ENCODE measurements around the gene OR2B2.
A peak's percentile ranks its signal among the peaks of the same experiment; 100 is the strongest.

Gene OR2B2

GRCh38 chr6:27866357-27867050 lies 45.7 kb downstream of the OR2B2 start:
- peak; percentile 82 for DNase-seq

- DNase-seq, result no peak
Observed at GRCh38 chr6:27865850-27866356, 46.3 kb downstream of the OR2B2 start.

GRCh38 chr6:27864906-27865849 lies 47.0 kb downstream of the OR2B2 start:
- peak; percentile 98 for DNase-seq

GRCh38 chr6:27863962-27864905 lies 48.0 kb downstream of the OR2B2 start:
- peak; percentile 7 for DNase-seq

- no peak for DNase-seq
Observed at GRCh38 chr6:27862396-27863066, 49.7 kb downstream of the OR2B2 start.

- no peak for DNase-seq
Observed at GRCh38 chr6:27861861-27862260, 50.3 kb downstream of the OR2B2 start.

- DNase-seq, result no peak
Observed at GRCh38 chr6:27861276-27861840, 50.8 kb downstream of the OR2B2 start.
